Neural progenitor cell (in vitro differentiated cells): Measurements from ENCODE around the gene MAPRE2.

Source experiments
- CTCF ChIP-seq: fragments of 200-600 bp; sonication (generic); IDR thresholded peaks from 2 replicates; pipeline ENCODE4 v1.5.1; 2017; ENCODE audit warnings: antibody characterized with exemption, mild to moderate bottlenecking
- EZH2phosphoT487 ChIP-seq: fragments of 200-600 bp; sonication (generic); IDR thresholded peaks from 2 replicates; pipeline ENCODE4 v1.6.1; 2017; ENCODE audit warnings: antibody characterized with exemption

- TF ChIP-seq CTCF = no peak
- TF ChIP-seq EZH2phosphoT487 = no peak
These were observed 10.8 kb upstream of the MAPRE2 start for GRCh38 chr18:35030277-35030989.
